Psoas muscle (tissue), 8 donors: ENCODE data around the gene GGPS1. TPM values are rescaled to one million over a fixed set of nuclear protein-coding genes. Genes with fewer than 3 reads are reported as not detected.

Experiments
- ATAC-seq, 4 donors: fragments of 200-7000 bp; cut with Tn5 transposase; one replicate each; pipeline ENCODE4 v1.9.1; 2020; ENCODE audit warnings: moderate library complexity in 3 of 4, mild to moderate bottlenecking in 2 of 4
- DNase-seq, 2 donors: peaks; one replicate each; pipeline ENCODE4 v3.0.0-alpha.2; 2020
- H3K27ac ChIP-seq: fragments of 200-600 bp; one replicate; pipeline ENCODE4 v1.8.0; 2022
- H3K27me3 ChIP-seq, 3 donors: fragments of 200-600 bp in 1 of 3; one replicate each; pipeline versions ENCODE4 v1.6.1 to v1.8.0; 2013 to 2022; ENCODE audit warnings: low read length in 2 of 3, mild to moderate bottlenecking in 2 of 3, moderate library complexity in 1 of 3; ENCODE audit not compliant: insufficient read depth in 3 of 3
- H3K36me3 ChIP-seq, 2 donors: fragments of 200-600 bp in 1 of 2; one replicate each; pipeline versions ENCODE4 v1.6.1 to v1.8.0; 2013 to 2022; ENCODE audit warnings: low read depth in 1 of 2, mild to moderate bottlenecking in 1 of 2, moderate library complexity in 1 of 2; ENCODE audit not compliant: insufficient read depth in 1 of 2
- H3K4me1 ChIP-seq: fragments of 200-600 bp; one replicate; pipeline ENCODE4 v1.8.0; 2022
- H3K4me3 ChIP-seq: fragments of 200-600 bp; one replicate; pipeline ENCODE4 v1.8.0; 2022; ENCODE audit warnings: mild to moderate bottlenecking
- H3K9me3 ChIP-seq: fragments of 200-600 bp; one replicate; pipeline ENCODE4 v1.8.0; 2022
- WGBS, 3 donors: extraction: QIAGEN DNeasy Blood & Tissue Kit; methylation state at CpG; one replicate each; pipeline versions ENCODE4 v1.1.6 to v1.1.7; 2013; 5-methylcytosine and 5-hydroxymethylcytosine counted together
- intact Hi-C, 2 donors: fragments of 100-400 bp; cut with DNase I; formaldehyde crosslinking; loops; one replicate each; pipeline versions ENCODE4 v1.11.0 to v1.14.2; 2022
- polyA plus RNA-seq, 3 donors: library from polyadenylated mRNA; stranded (reverse); fragments of 200-250 nt; gene quantifications; one replicate each; pipeline ENCODE4 v1.2.3, GENCODE V29; 2013
- total RNA-seq, 4 donors: library from RNA; stranded (reverse); fragmentation: NEBNext Ultra II Directional in 2 of 4; extraction: Animal tissue kit (Norgen Biotek cat#: 25700) in 2 of 4; gene quantifications; one replicate each; pipeline versions ENCODE4 v1.2.1 to v1.2.4, GENCODE V29; 2021 to 2023
- TF ChIP-seq, protein P1 (sequence below): fragments of 200-600 bp; IDR thresholded peaks from one replicate; pipeline ENCODE4 v1.8.0; 2022; ENCODE audit warnings: antibody characterized with exemption
- donor health status: healthy with polysubstance abuse.
- donor health status: DM: no; HTN: no; CAD: no; lungs with moderate emphysema.
- donor health status: Bipolar disorder and iron deficiency.
- donor health status: healthy.
- donor health status: DM: yes; HTN: yes; CAD: no.
- donor health status: DM: no; HTN: no; CAD: no.
- donor health status: DM: no; HTN: no; CAD: no.
- donor health status: DM: yes; HTN: yes; CAD: no.

Gene GGPS1
- total and polyA plus RNA-seq, 7 donors: 17.9 to 49.5 (median 32.4) TPM

DNA sequence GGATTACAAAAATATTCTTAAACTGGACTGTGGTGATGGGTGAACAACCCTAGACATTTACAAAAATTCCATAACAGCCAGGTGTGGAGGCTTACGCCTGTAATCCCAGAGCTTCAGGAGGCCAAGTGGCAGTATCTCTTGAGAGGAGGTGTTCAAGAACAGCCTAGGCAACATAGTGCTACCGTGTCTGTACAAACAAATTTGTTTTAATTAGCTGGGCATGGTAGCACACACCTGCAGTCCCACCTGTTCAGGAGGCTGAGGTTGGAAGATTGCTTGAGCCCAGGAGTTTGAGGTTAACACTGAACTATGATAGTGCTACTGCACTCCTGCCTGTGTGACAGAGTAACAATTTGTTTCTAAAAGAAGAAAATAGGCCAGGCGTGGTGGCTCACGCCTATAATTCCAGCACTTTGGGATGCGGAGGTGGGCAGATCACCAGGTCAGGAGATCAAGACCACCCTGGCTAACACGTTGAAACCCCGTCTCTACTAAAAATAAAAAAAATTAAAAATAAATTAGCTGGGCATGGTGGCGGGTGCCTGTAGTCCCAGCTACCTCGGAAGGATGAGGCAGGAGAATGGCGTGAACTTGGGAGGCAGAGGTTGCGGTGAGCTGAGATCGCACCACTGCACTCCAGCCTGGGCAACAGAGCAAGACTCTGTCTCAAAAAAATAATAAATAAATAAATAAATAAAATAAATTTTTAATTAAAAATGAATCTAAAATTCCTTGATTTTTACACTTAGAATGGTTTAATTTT lies 37.4 kb upstream of the GGPS1 start:
- TF ChIP-seq, protein P1, sequence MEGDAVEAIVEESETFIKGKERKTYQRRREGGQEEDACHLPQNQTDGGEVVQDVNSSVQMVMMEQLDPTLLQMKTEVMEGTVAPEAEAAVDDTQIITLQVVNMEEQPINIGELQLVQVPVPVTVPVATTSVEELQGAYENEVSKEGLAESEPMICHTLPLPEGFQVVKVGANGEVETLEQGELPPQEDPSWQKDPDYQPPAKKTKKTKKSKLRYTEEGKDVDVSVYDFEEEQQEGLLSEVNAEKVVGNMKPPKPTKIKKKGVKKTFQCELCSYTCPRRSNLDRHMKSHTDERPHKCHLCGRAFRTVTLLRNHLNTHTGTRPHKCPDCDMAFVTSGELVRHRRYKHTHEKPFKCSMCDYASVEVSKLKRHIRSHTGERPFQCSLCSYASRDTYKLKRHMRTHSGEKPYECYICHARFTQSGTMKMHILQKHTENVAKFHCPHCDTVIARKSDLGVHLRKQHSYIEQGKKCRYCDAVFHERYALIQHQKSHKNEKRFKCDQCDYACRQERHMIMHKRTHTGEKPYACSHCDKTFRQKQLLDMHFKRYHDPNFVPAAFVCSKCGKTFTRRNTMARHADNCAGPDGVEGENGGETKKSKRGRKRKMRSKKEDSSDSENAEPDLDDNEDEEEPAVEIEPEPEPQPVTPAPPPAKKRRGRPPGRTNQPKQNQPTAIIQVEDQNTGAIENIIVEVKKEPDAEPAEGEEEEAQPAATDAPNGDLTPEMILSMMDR: no peak
- no peaks in the 10 kb centered on the region for H3K9me3 ChIP-seq
- no peak overlapping the region for H3K4me3 ChIP-seq
- ATAC-seq (peak in 2 of 4 donors; percentile 25 to 28), DNase-seq (no peak)
- peak overlapping the region; percentile 40 for H3K27ac ChIP-seq
- H3K27me3 ChIP-seq: no peaks in the 10 kb centered on the region
- no peaks in the 10 kb centered on the region for H3K36me3 ChIP-seq
- H3K4me1 ChIP-seq: peaks cover 61% of the 10 kb centered on the region
- intact Hi-C loops: no loop called here
- WGBS, 3 donors: 80 to 87% (median 81%) methylated on average over 12 of the region's 12 CpGs

DNA sequence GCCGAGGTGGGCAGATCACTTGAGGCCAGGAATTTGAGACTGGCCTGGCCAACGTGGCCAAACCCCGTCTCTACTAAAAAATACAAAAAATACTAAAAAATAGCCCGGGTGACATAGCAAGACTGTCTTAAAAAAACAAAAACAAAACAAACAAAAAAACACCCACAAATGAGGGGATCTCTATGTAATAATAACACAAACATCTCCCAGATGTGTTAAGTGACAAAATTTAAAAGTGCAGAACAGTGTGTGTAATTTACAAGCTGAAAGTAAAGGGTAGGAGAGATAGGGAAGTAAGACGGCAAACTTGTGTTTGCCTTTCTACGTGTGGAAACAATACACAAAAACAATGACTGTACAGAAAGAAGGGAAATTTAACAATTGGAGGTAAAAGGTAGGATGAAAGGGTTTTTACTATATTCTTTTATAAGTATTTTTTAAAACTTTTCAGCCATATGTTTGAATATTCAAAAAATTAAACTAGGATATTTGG lies 36.7 kb upstream of the GGPS1 start:
- Histone ChIP-seq H3K4me3 (no peak overlapping the region), H3K27ac (no peak overlapping the region), H3K27me3 (no peaks in the 10 kb centered on the region), H3K9me3 (no peaks in the 10 kb centered on the region), H3K36me3 (no peaks in the 10 kb centered on the region), H3K4me1 (peaks cover 63% of the 10 kb centered on the region)
- ATAC-seq: no peak
- TF ChIP-seq, protein P1: no peak
- intact Hi-C loops: no loop called here
- DNase-seq: no peak
- WGBS, 3 donors: 66 to 79% (median 66%) methylated on average over 6 of the region's 6 CpGs

DNA sequence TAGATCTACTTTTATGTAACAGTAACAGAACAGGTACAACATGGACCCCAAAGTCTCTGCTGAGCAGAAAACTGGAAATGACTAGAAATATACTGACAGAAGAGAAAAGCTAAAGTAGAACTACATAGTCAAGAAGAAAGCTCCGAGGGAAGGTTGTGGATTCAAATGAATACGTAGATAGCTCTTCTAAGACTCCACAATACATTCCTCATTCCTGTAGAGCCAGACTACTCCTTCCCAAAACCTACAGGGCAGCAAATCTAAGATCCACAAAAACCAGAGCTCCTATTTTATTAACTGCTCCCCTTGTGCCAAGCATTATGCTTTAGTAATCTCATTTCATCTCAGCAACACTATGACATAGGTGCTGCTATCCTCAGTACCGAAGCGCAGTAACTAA lies 35.6 kb upstream of the GGPS1 start:
- 83 to 91% (median 90%) methylated on average over 4 of the region's 4 CpGs for WGBS, 3 donors
- no peak overlapping the region for H3K4me3 ChIP-seq
- TF ChIP-seq, protein P1: no peak
- H3K27ac ChIP-seq: no peak overlapping the region
- H3K27me3 ChIP-seq: no peaks in the 10 kb centered on the region
- no peak for ATAC-seq
- DNase-seq: no peak
- peaks cover 56% of the 10 kb centered on the region for H3K4me1 ChIP-seq
- H3K9me3 ChIP-seq: no peaks in the 10 kb centered on the region
- intact Hi-C loops: no loop called here
- no peaks in the 10 kb centered on the region for H3K36me3 ChIP-seq

DNA sequence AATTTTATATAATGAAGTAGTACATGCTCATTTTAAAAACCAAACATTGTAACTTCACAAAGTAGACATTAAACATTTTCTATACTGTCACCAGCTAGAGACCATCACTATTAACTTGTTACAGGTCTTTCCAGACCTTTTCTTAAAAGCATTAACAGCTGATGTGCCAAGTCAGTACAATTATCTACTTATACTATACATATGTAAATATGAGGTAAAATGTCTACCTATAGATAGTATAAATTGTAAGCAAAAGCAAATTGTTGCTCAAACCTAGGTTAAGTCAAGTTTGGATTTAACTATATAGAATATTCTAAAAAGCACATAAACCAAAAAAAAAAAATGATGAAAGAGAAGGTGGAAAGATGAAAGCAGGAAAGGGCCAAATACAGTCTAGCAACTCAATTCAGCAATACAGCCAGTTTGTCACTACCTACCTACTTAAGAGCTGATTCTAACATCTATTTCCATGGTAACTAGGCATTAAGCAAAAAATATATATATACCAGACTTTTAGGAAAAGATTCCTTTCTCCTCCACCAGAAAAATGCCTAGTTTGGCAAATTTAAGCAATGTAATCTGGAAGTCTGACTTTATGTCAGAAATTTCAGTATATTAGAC lies 34.9 kb upstream of the GGPS1 start:
- H3K4me3 ChIP-seq: no peak overlapping the region
- no peak overlapping the region for H3K27ac ChIP-seq
- H3K4me1 ChIP-seq: peaks cover 55% of the 10 kb centered on the region
- TF ChIP-seq, protein P1: no peak
- no peak for ATAC-seq
- no peaks in the 10 kb centered on the region for H3K27me3 ChIP-seq
- H3K9me3 ChIP-seq: no peaks in the 10 kb centered on the region
- DNase-seq: no peak
- H3K36me3 ChIP-seq: no peaks in the 10 kb centered on the region
- intact Hi-C loops: no loop called here
